ENCODE data around the gene MAST4.

GRCh38 chr5:66828548-66829357, 232.6 kb downstream of the MAST4 start:
- TF ChIP-seq RELA (CRISPR knock-in tag; IDR thresholded peaks at IDR 0.05), result no peak
- TF ChIP-seq TCF7 (IDR thresholded peaks at IDR 0.05; ENCODE audit: low read depth), result no peak
- TF ChIP-seq NCOA1 (CRISPR knock-in tag; IDR thresholded peaks at IDR 0.05), result no peak
- no peak for TF ChIP-seq CTCF (CRISPR knock-in tag; IDR thresholded peaks at IDR 0.05)
- TF ChIP-seq PLSCR1 (CRISPR knock-in tag; IDR thresholded peaks at IDR 0.05; ENCODE audit: borderline replicate concordance), result no peak
- TF ChIP-seq POLR2A (IDR thresholded peaks at IDR 0.05; ENCODE audit: insufficient read depth in 1 of 2, low read depth in 2 of 2, low read length in 2 of 2), result no peak
- TF ChIP-seq DNMT3B (CRISPR knock-in tag; conservative IDR thresholded peaks at IDR 0.05), result no peak
- TF ChIP-seq MLX (CRISPR knock-in tag; IDR thresholded peaks at IDR 0.05), result no peak
- TF ChIP-seq FOXP4 (CRISPR knock-in tag; IDR thresholded peaks at IDR 0.05), result no peak
- TF ChIP-seq KLF16 (CRISPR knock-in tag; IDR thresholded peaks at IDR 0.05), result no peak

Data from HepG2 (cell line).